KBM-7 (cell line): ENCODE data around the gene CARF.
"Not testable (repeated sequence)": the region's sequence is repeated elsewhere in the genome, so short reads cannot be mapped to it uniquely, and the experiment has no call there.

Source experiments
- DNase-seq: peaks from one replicate; pipeline ENCODE4 v3.0.0-alpha.2; 2015
- in situ Hi-C: fragments of 300-500 bp; cut with MboI; formaldehyde crosslinking; loops from 2 replicates; pipeline ENCODE4 v1.14.3; 2020; ENCODE audit warnings: low sequenced_read_pairs, low pct_unique_long_range_greater_than_20kb, mixed read lengths

Gene CARF

GRCh38 chr2:202932425-202933138 is 20.5 kb downstream of the CARF start:
- in situ Hi-C loops, result no loop called here

GRCh38 chr2:202933139-202933510 is 21.1 kb downstream of the CARF start:
- DNase-seq, result no peak

More at GRCh38 chr2:202932425-202933138, 20.5 kb downstream of the CARF start:
- DNase-seq, result no peak

GRCh38 chr2:202933958-202934357 is 21.9 kb downstream of the CARF start:
- in situ Hi-C loops, result no loop called here

More at GRCh38 chr2:202933139-202933510, 21.1 kb downstream of the CARF start:
- in situ Hi-C loops, result no loop called here

GRCh38 chr2:202934456-202934855 is 22.4 kb downstream of the CARF start:
- in situ Hi-C loops, result no loop called here
- no peak for DNase-seq

More at GRCh38 chr2:202933958-202934357, 21.9 kb downstream of the CARF start:
- no peak for DNase-seq

GRCh38 chr2:202938960-202939359 is 26.9 kb downstream of the CARF start:
- DNase-seq, result no peak
- in situ Hi-C loops, result no loop called here

GRCh38 chr2:202941771-202942170 is 29.7 kb downstream of the CARF start:
- in situ Hi-C loops, result no loop called here
- DNase-seq, result no peak

- in situ Hi-C loops, result no loop called here
- DNase-seq, result no peak
These were observed 32.3 kb downstream of the CARF start for GRCh38 chr2:202944408-202944807.

- no peak for DNase-seq
- in situ Hi-C loops, result no loop called here
These were observed 32.7 kb downstream of the CARF start for GRCh38 chr2:202944816-202945215.

- in situ Hi-C loops, result no loop called here
- DNase-seq, result no peak
These were observed 33.4 kb downstream of the CARF start for GRCh38 chr2:202945497-202945896.

GRCh38 chr2:202949333-202949732 is 37.3 kb downstream of the CARF start:
- DNase-seq, in situ Hi-C loops: not testable (repeated sequence)

GRCh38 chr2:202950592-202950991 is 38.5 kb downstream of the CARF start:
- in situ Hi-C loops, result no loop called here
- DNase-seq, result peak; percentile 44

- in situ Hi-C loops, result no loop called here
These were observed 48.4 kb downstream of the CARF start for GRCh38 chr2:202960524-202960923.

GRCh38 chr2:202963712-202964111 is 51.6 kb downstream of the CARF start:
- no peak for DNase-seq
- in situ Hi-C loops, result no loop called here

More at GRCh38 chr2:202960524-202960923, 48.4 kb downstream of the CARF start:
- DNase-seq, result no peak

- peak; percentile 41 for DNase-seq
- in situ Hi-C loops, result no loop called here
These were observed 53.9 kb downstream of the CARF start for GRCh38 chr2:202965810-202966460.

- DNase-seq, in situ Hi-C loops: not testable (repeated sequence)
These were observed 57.3 kb downstream of the CARF start for GRCh38 chr2:202969404-202969803.

GRCh38 chr2:202976809-202977208 is 64.7 kb downstream of the CARF start:
- in situ Hi-C loops, result no loop called here

GRCh38 chr2:202982779-202983491 is 70.9 kb downstream of the CARF start:
- no peak for DNase-seq
- in situ Hi-C loops, result no loop called here

More at GRCh38 chr2:202976809-202977208, 64.7 kb downstream of the CARF start:
- DNase-seq, result no peak

- in situ Hi-C loops, result no loop called here
- no peak for DNase-seq
These were observed 77.7 kb downstream of the CARF start for GRCh38 chr2:202989749-202990148.

- DNase-seq, result no peak
- in situ Hi-C loops, result no loop called here
These were observed 78.4 kb downstream of the CARF start for GRCh38 chr2:202990501-202990900.

GRCh38 chr2:202997113-202997512 is 85.0 kb downstream of the CARF start:
- DNase-seq, result peak; percentile 68
- in situ Hi-C loops, result not testable (repeated sequence)
